MM.1S (cell line): ENCODE data around the gene C2orf42.

ENCODE experiments used
- DNase-seq: peaks from one replicate; pipeline ENCODE4 v3.0.0-alpha.2; 2015
- H2AFZ ChIP-seq: fragments of 300-600 bp; sonication (generic); 2 replicates; pipeline ENCODE4 v1.6.0; 2016; ENCODE audit warnings: antibody characterized with exemption, low read length
- H3F3A ChIP-seq: fragments of 300-600 bp; sonication (generic); 2 replicates; pipeline ENCODE4 v1.6.1; 2016; ENCODE audit warnings: mild to moderate bottlenecking, antibody characterized with exemption, low read length, moderate library complexity, mixed read lengths; ENCODE audit not compliant: insufficient read depth
- H3K27ac ChIP-seq: fragments of 300-600 bp; sonication (generic); 2 replicates; pipeline ENCODE4 v1.5.1; 2016; ENCODE audit warnings: mild to moderate bottlenecking, low read length
- H3K27me3 ChIP-seq: fragments of 300-600 bp; sonication (generic); replicated peaks from 2 replicates; pipeline ENCODE4 v1.6.0; 2016; ENCODE audit warnings: low read length; ENCODE audit not compliant: insufficient read depth
- H3K36me3 ChIP-seq: fragments of 300-600 bp; sonication (generic); replicated peaks from 2 replicates; pipeline ENCODE4 v1.6.1; 2016; ENCODE audit warnings: mild to moderate bottlenecking, low read length, mixed read lengths; ENCODE audit not compliant: insufficient read depth
- H3K4me1 ChIP-seq: fragments of 300-600 bp; sonication (generic); 2 replicates; pipeline ENCODE4 v1.6.1; 2016; ENCODE audit warnings: low read length, mixed read lengths
- H3K4me2 ChIP-seq: fragments of 300-600 bp; sonication (generic); 2 replicates; pipeline ENCODE4 v1.6.0; 2016; ENCODE audit warnings: low read depth, low read length
- H3K4me3 ChIP-seq: fragments of 300-600 bp; sonication (generic); 2 replicates; pipeline ENCODE4 v1.5.1; 2016; ENCODE audit warnings: low read length, mixed read lengths
- H3K79me2 ChIP-seq: fragments of 300-600 bp; sonication (generic); 2 replicates; pipeline ENCODE4 v1.6.1; 2016; ENCODE audit warnings: mixed run types, low read length, mixed read lengths
- H3K9ac ChIP-seq: fragments of 300-600 bp; sonication (generic); 2 replicates; pipeline ENCODE4 v1.6.1; 2016; ENCODE audit warnings: low read length, mixed read lengths
- H3K9me2 ChIP-seq: fragments of 300-600 bp; sonication (generic); replicated peaks from 2 replicates; pipeline ENCODE4 v1.6.1; 2016; ENCODE audit warnings: mild to moderate bottlenecking, low read length, mixed read lengths; ENCODE audit not compliant: insufficient read depth
- H3K9me3 ChIP-seq: fragments of 300-600 bp; sonication (generic); replicated peaks from 2 replicates; pipeline ENCODE4 v1.6.1; 2016; ENCODE audit warnings: mild to moderate bottlenecking, low read length, mixed read lengths; ENCODE audit not compliant: insufficient read depth
- H4K20me1 ChIP-seq: fragments of 300-600 bp; sonication (generic); 2 replicates; pipeline ENCODE4 v1.6.1; 2016; ENCODE audit warnings: mild to moderate bottlenecking, low read length, moderate library complexity, mixed read lengths; ENCODE audit not compliant: insufficient read depth
- CTCF ChIP-seq: fragments of 300-600 bp; sonication (generic); IDR thresholded peaks from 2 replicates; pipeline ENCODE4 v1.5.1; 2016; ENCODE audit warnings: antibody characterized with exemption, low read length, mixed read lengths
- EZH2 ChIP-seq: fragments of 300-600 bp; sonication (generic); optimal IDR thresholded peaks from 2 replicates; pipeline ENCODE3; 2017; ENCODE audit warnings: low read depth, mild to moderate bottlenecking, antibody characterized with exemption, low read length, mixed read lengths
- EZH2phosphoT487 ChIP-seq: fragments of 300-600 bp; sonication (generic); IDR thresholded peaks from 2 replicates; pipeline ENCODE4 v1.6.1; 2018; ENCODE audit warnings: antibody characterized with exemption, low read length

The C2orf42 gene

GRCh38 chr2:70211595-70211994, 20.8 kb upstream of the C2orf42 start:
- no peaks in the 10 kb centered on the region for H3K27me3 ChIP-seq
- H4K20me1 ChIP-seq, result no peaks in the 10 kb centered on the region
- H3K27ac ChIP-seq, result no peak overlapping the region
- no peak for DNase-seq
- H3K36me3 ChIP-seq, result peaks cover 15% of the 10 kb centered on the region; the same call in 1 of the 2 replicates
- no peak overlapping the region for H3K4me3 ChIP-seq
- no peaks in the 10 kb centered on the region for H3K9me2 ChIP-seq
- H3K4me2 ChIP-seq, result no peak overlapping the region
- H3K9ac ChIP-seq, result no peak overlapping the region
- no peaks in the 10 kb centered on the region for H3K4me1 ChIP-seq
- no peaks in the 10 kb centered on the region for H3K9me3 ChIP-seq
- H3F3A ChIP-seq, result 0 out of 2 replicates have a peak, but pooled peaks cover 3% of the 10 kb centered on the region
- TF ChIP-seq CTCF, result no peak
- no peak for TF ChIP-seq EZH2phosphoT487
- TF ChIP-seq EZH2, result no peak
- H3K79me2 ChIP-seq, result no peaks in the 10 kb centered on the region
- no peak overlapping the region for H2AFZ ChIP-seq

GRCh38 chr2:70204452-70204851, 13.6 kb upstream of the C2orf42 start:
- Histone ChIP-seq H3K27me3 (no peaks in the 10 kb centered on the region), H3K79me2 (no peaks in the 10 kb centered on the region), H2AFZ (no peak overlapping the region), H3F3A (no peaks in the 10 kb centered on the region), H3K27ac (no peak overlapping the region), H3K36me3 (no peaks in the 10 kb centered on the region; the same call in 1 of the 2 replicates), H3K4me1 (no peaks in the 10 kb centered on the region), H3K4me2 (no peak overlapping the region), H4K20me1 (no peaks in the 10 kb centered on the region), H3K9me2 (no peaks in the 10 kb centered on the region), H3K9me3 (no peaks in the 10 kb centered on the region), H3K4me3 (no peak overlapping the region), H3K9ac (no peak overlapping the region)
- DNase-seq, result no peak
- TF ChIP-seq EZH2 (no peak), EZH2phosphoT487 (no peak), CTCF (no peak)

- Histone ChIP-seq H4K20me1 (no peaks in the 10 kb centered on the region), H2AFZ (no peak overlapping the region), H3F3A (no peaks in the 10 kb centered on the region), H3K9me3 (no peaks in the 10 kb centered on the region), H3K27ac (no peak overlapping the region), H3K4me1 (no peaks in the 10 kb centered on the region), H3K4me3 (no peak overlapping the region), H3K79me2 (no peaks in the 10 kb centered on the region), H3K36me3 (no peaks in the 10 kb centered on the region), H3K27me3 (no peaks in the 10 kb centered on the region), H3K4me2 (no peak overlapping the region), H3K9ac (no peak overlapping the region), H3K9me2 (no peaks in the 10 kb centered on the region)
- no peak for TF ChIP-seq EZH2
- no peak for TF ChIP-seq CTCF
- no peak for TF ChIP-seq EZH2phosphoT487
- no peak for DNase-seq
These were observed 12.3 kb upstream of the C2orf42 start for GRCh38 chr2:70203086-70203485.
